ENCODE measurements around the gene ZDHHC14.

- TF ChIP-seq YY1 (IDR thresholded peaks at IDR 0.05; ENCODE audit: insufficient read depth, insufficient read length) (no peak), ZNF274 (IDR thresholded peaks at IDR 0.05; ENCODE audit: low read depth, low read length) (no peak), SUZ12 (IDR thresholded peaks at IDR 0.05; ENCODE audit: extremely low read depth, insufficient read depth, insufficient read length) (no peak)
Observed at GRCh38 chr6:157646012-157646411, 265.0 kb downstream of the ZDHHC14 start.
